KOPT-K1 (cell line): ENCODE data around the gene NKIRAS2.

Experiments
- H3K27ac ChIP-seq: fragments of 200-600 bp; sonication (generic); 2 replicates; pipeline ENCODE4 v1.5.1; 2016; ENCODE audit warnings: antibody characterized with exemption, mild to moderate bottlenecking, low read depth, low read length; ENCODE audit not compliant: poor library complexity, severe bottlenecking
- H3K36me3 ChIP-seq: fragments of 200-600 bp; sonication (generic); 2 replicates; pipeline ENCODE4 v1.5.1; 2017; ENCODE audit warnings: antibody characterized with exemption, mild to moderate bottlenecking, low read length, moderate library complexity; ENCODE audit not compliant: insufficient read depth
- H3K9me3 ChIP-seq: fragments of 200-600 bp; sonication (generic); 2 replicates; pipeline ENCODE4 v1.5.1; 2017; ENCODE audit warnings: antibody characterized with exemption, low read length, mild to moderate bottlenecking; ENCODE audit not compliant: insufficient read depth, poor library complexity, severe bottlenecking

Gene NKIRAS2

DNA sequence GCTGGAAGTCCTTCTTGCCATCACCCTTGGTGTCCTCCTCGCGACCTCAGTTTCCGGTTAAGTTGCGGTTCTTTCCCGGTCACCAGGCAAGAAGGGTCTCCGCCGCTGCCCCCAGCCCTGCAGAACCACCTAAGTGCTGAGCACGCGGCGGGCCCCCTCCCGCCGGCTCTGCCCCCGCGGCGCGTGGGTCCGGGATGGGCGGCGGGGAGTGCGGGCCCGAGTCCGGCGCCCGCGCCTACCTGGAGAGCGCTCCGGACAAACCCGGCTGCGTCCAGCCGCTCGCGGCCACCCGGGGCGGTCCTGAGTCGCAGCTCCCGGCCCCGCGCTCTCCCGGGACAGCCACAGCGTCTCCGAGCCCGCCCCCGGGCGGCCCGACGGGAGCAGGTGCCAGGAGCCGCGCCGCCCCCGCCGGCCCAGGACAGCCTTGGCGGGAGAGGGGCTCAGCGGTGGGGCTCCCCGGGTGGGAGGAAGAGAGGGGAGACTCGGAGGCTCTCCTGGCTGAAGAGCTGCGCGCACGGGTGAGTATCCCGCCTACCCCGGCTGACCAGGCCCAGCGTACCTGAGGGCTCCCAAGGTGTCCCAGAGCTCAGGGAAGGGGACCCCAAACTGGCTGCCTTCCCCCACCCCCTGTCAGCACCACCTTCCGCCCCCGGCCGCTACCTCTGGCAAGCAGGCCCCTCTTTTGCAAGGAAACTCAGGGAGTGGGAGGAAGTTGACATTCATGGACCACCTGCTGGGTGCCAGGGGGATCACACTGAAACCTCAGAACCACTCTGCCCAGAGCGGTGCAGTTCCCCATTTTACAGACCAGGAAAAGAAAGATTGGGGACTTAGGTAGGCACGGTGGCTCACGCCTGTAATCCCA, 52.7 kb downstream of the NKIRAS2 start:
- no peaks in the 10 kb centered on the region for H3K36me3 ChIP-seq
- H3K9me3 ChIP-seq = no peaks in the 10 kb centered on the region
- H3K27ac ChIP-seq = peak overlapping the region; percentile 76
